Esophagus muscularis mucosa (tissue), 4 donors: ENCODE data around the gene FBXW8.

Experiments used
- CTCF ChIP-seq, 3 experiments: fragments of 200-600 bp in 2 of 3; fragments of 450-650 bp in 1 of 3; sonication (generic) in 2 of 3; IDR thresholded peaks; one replicate each; pipeline ENCODE4 v1.5.1; 2017 to 2019; ENCODE audit warnings: antibody characterized with exemption in 3 of 3, mild to moderate bottlenecking in 2 of 3, moderate library complexity in 1 of 3
- EP300 ChIP-seq: sonication (generic); formaldehyde crosslinking; IDR thresholded peaks from one replicate; pipeline ENCODE4 v1.6.1; 2017; ENCODE audit warnings: antibody characterized with exemption
- POLR2A ChIP-seq: fragments of 450-650 bp; IDR thresholded peaks from one replicate; pipeline ENCODE4 v1.6.1; 2017; ENCODE audit warnings: antibody characterized with exemption, moderate library complexity, mild to moderate bottlenecking, low read depth
- POLR2AphosphoS5 ChIP-seq, 2 donors: sonication (generic); formaldehyde crosslinking; IDR thresholded peaks; one replicate each; pipeline ENCODE4 v1.6.1; 2017; ENCODE audit warnings: antibody characterized with exemption in 2 of 2

- TF ChIP-seq CTCF (IDR thresholded peaks at IDR 0.05), result no peak
- no peak for TF ChIP-seq POLR2AphosphoS5 (IDR thresholded peaks at IDR 0.05)
- no peak for TF ChIP-seq EP300
- no peak for TF ChIP-seq POLR2A
Measured at GRCh38 chr12:117024961-117025480, 114.3 kb downstream of the FBXW8 start.
